K562 (cell line): Measurements from ENCODE around the gene ZSWIM6. TPM values are rescaled to one million over a fixed set of nuclear protein-coding genes. Genes with fewer than 3 reads are reported as not detected.
A peak's percentile ranks its signal among the peaks of the same experiment; 100 is the strongest.

ENCODE experiments used
- FIP1L1 ChIP-seq: fragments of 200-400 bp; formaldehyde crosslinking; IDR thresholded peaks from 2 replicates; pipeline ENCODE4 v1.6.1; 2018; ENCODE audit warnings: mild to moderate bottlenecking, low read depth, low read length; ENCODE audit not compliant: poor library complexity, severe bottlenecking
- KLF16 ChIP-seq: IDR thresholded peaks from 2 replicates; pipeline ENCODE4 v1.6.1; 2016; ENCODE audit warnings: antibody characterized with exemption
- MYC ChIP-seq, 2 experiments: fragments of 250-450 bp in 1 of 2; sonication (Bioruptor Pico) in 1 of 2; IDR thresholded peaks; 2 replicates each; pipeline versions ENCODE4 v1.5.1 to v1.6.1; 2012 to 2021; ENCODE audit warnings: low read depth in 2 of 2, borderline replicate concordance in 1 of 2, improper control_type of control experiment in 1 of 2, low read length in 1 of 2, mild to moderate bottlenecking in 1 of 2, moderate library complexity in 1 of 2
- NCOA6 ChIP-seq: fragments of 450-650 bp; IDR thresholded peaks from 2 replicates; pipeline ENCODE4 v1.6.1; 2017; ENCODE audit warnings: mild to moderate bottlenecking
- PHF21A ChIP-seq: fragments of 450-650 bp; IDR thresholded peaks from 2 replicates; pipeline ENCODE4 v1.6.1; 2017; ENCODE audit warnings: low read depth, borderline replicate concordance
- SMARCA4 ChIP-seq: fragments of 450-650 bp; IDR thresholded peaks from 2 replicates; pipeline ENCODE4 v1.6.1; 2016
- TEAD1 ChIP-seq, 2 experiments: fragments of 450-650 bp in 1 of 2; sonication (generic) in 1 of 2; formaldehyde crosslinking; IDR thresholded peaks; 2 replicates each; pipeline versions ENCODE4 v1.4.0 to v1.8.0; 2020 to 2022; ENCODE audit warnings: mild to moderate bottlenecking in 2 of 2, missing genetic modification reagents in 1 of 2
- ZMIZ1 ChIP-seq, 2 experiments: fragments of 150-350 bp in 1 of 2; IDR thresholded peaks; 2 replicates each; pipeline ENCODE4 v1.6.1; 2012 to 2016; ENCODE audit warnings: low read depth in 2 of 2, low read length in 2 of 2, mild to moderate bottlenecking in 1 of 2, moderate library complexity in 1 of 2
- ZNF12 ChIP-seq: sonication (generic); formaldehyde crosslinking; IDR thresholded peaks from 2 replicates; pipeline ENCODE4 v1.4.0; 2020; ENCODE audit warnings: mild to moderate bottlenecking, missing genetic modification reagents
- ZNF239 ChIP-seq: fragments of 250-450 bp; sonication (Bioruptor Pico); IDR thresholded peaks from 2 replicates; pipeline ENCODE4 v1.4.0; 2020; ENCODE audit warnings: mild to moderate bottlenecking
- ZNF561 ChIP-seq: fragments of 450-650 bp; formaldehyde crosslinking; conservative IDR thresholded peaks from 2 replicates; pipeline ENCODE4 v1.4.0; 2020; ENCODE audit warnings: mild to moderate bottlenecking, moderate library complexity
- polyA plus RNA-seq, 8 experiments: library from polyadenylated mRNA; depleted of rRNA in 4 of 8; stranded (reverse) in 5 of 8; unstranded in 3 of 8; fragments of >200 nt; fragmentation: Nextera tagmentation in 2 of 8; fragmentation: Illumina TruSeq in 1 of 8; extraction: Ambion mirVana in 2 of 8; extraction: Trizol in 1 of 8; gene quantifications; 2 replicates each; pipeline versions ENCODE4 v1.2.1 to v1.2.3, GENCODE V29; 2011 to 2014; ENCODE audit warnings: inconsistent platforms in 1 of 8, missing spikeins in 1 of 8
- total RNA-seq, 7 experiments: library from RNA; depleted of rRNA in 6 of 7; stranded (reverse); fragments of >200 nt in 6 of 7; fragmentation: Illumina TruSeq in 2 of 7; extraction: Trizol in 2 of 7; gene quantifications; 2 replicates each; pipeline versions ENCODE4 v1.2.1 to v1.2.3, GENCODE V29; 2011 to 2021; ENCODE audit warnings: low replicate concordance in 1 of 7
- TF ChIP-seq, protein P1 (sequence below), 2 experiments: IDR thresholded peaks; 2 replicates each; pipeline ENCODE4 v1.6.1; 2011; ENCODE audit warnings: borderline replicate concordance in 1 of 2, control low read depth in 1 of 2, low read depth in 1 of 2, low read length in 1 of 2, mild to moderate bottlenecking in 1 of 2, mixed read lengths in 1 of 2, moderate library complexity in 1 of 2; ENCODE audit not compliant: insufficient read depth in 1 of 2, insufficient read length in 1 of 2, poor library complexity in 1 of 2, severe bottlenecking in 1 of 2; ENCODE audit errors: extremely low read depth in 1 of 2
- TF ChIP-seq, protein P2 (sequence below), 3 experiments: IDR thresholded peaks in 2 of 3; conservative IDR thresholded peaks in 1 of 3; 2 replicates each; pipeline ENCODE4 v1.5.1; 2011 to 2012; ENCODE audit warnings: low read length in 3 of 3, mild to moderate bottlenecking in 3 of 3, control low read depth in 2 of 3, improper control_type of control experiment in 1 of 3, inconsistent platforms in 1 of 3, low read depth in 1 of 3, mixed read lengths in 1 of 3, moderate library complexity in 1 of 3; ENCODE audit not compliant: insufficient read depth in 2 of 3
- TF ChIP-seq, protein P3 (sequence below): fragments of 250-450 bp; sonication (Bioruptor Pico); IDR thresholded peaks from 2 replicates; pipeline ENCODE4 v1.4.0; 2020; ENCODE audit warnings: mild to moderate bottlenecking, moderate library complexity, borderline replicate concordance
- TF ChIP-seq, protein P4 (sequence below): fragments of 250-450 bp; sonication (Bioruptor Pico); IDR thresholded peaks from 2 replicates; pipeline ENCODE4 v1.4.0; 2020

The ZSWIM6 gene
- total and polyA plus RNA-seq, 9 of the 15 experiments (the other 6 are each of a cell fraction or from before 2014, with no cell fraction given): 0.81 to 3.2 (median 2.0) TPM

- TF ChIP-seq, protein P1, sequence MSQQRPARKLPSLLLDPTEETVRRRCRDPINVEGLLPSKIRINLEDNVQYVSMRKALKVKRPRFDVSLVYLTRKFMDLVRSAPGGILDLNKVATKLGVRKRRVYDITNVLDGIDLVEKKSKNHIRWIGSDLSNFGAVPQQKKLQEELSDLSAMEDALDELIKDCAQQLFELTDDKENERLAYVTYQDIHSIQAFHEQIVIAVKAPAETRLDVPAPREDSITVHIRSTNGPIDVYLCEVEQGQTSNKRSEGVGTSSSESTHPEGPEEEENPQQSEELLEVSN (IDR thresholded peaks at IDR 0.05; ENCODE audit: borderline replicate concordance in 1 of 2, extremely low read depth in 1 of 2, insufficient read depth in 1 of 2, insufficient read length in 1 of 2, low read depth in 1 of 2, low read length in 1 of 2, poor library complexity in 1 of 2, severe bottlenecking in 1 of 2): peak; percentile 12 to 65
- TF ChIP-seq, protein P2, sequence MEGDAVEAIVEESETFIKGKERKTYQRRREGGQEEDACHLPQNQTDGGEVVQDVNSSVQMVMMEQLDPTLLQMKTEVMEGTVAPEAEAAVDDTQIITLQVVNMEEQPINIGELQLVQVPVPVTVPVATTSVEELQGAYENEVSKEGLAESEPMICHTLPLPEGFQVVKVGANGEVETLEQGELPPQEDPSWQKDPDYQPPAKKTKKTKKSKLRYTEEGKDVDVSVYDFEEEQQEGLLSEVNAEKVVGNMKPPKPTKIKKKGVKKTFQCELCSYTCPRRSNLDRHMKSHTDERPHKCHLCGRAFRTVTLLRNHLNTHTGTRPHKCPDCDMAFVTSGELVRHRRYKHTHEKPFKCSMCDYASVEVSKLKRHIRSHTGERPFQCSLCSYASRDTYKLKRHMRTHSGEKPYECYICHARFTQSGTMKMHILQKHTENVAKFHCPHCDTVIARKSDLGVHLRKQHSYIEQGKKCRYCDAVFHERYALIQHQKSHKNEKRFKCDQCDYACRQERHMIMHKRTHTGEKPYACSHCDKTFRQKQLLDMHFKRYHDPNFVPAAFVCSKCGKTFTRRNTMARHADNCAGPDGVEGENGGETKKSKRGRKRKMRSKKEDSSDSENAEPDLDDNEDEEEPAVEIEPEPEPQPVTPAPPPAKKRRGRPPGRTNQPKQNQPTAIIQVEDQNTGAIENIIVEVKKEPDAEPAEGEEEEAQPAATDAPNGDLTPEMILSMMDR (IDR thresholded peaks at IDR 0.05 in 2 of 3, conservative IDR thresholded peaks at IDR 0.05 in 1 of 3; ENCODE audit: insufficient read depth in 2 of 3, low read depth in 1 of 3, low read length in 3 of 3): 0 out of 6 replicates have a peak, but pooled peaks of 1 of the 3 experiments have one; percentile 1
- TF ChIP-seq ZMIZ1 (IDR thresholded peaks at IDR 0.05; ENCODE audit: low read depth in 2 of 2, low read length in 2 of 2) (no peak), ZNF12 (CRISPR knock-in tag) (0 out of 2 replicates have a peak, but pooled peaks have one; percentile 39), PHF21A (no peak), ZNF239 (CRISPR knock-in tag) (peak; percentile 17; the same call in 1 of the 2 replicates), MYC (IDR thresholded peaks at IDR 0.05; ENCODE audit: low read depth, low read length) (peak; percentile 28), MYC (CRISPR knock-in tag; IDR thresholded peaks at IDR 0.05; ENCODE audit: borderline replicate concordance, low read depth) (no peak), NCOA6 (no peak), TEAD1 (CRISPR knock-in tag; IDR thresholded peaks at IDR 0.05) (peak; percentile 97 to 98), FIP1L1 (no peak), KLF16 (peak; percentile 70), SMARCA4 (peak; percentile 84), ZNF561 (CRISPR knock-in tag) (no peak)
- TF ChIP-seq, protein P3, sequence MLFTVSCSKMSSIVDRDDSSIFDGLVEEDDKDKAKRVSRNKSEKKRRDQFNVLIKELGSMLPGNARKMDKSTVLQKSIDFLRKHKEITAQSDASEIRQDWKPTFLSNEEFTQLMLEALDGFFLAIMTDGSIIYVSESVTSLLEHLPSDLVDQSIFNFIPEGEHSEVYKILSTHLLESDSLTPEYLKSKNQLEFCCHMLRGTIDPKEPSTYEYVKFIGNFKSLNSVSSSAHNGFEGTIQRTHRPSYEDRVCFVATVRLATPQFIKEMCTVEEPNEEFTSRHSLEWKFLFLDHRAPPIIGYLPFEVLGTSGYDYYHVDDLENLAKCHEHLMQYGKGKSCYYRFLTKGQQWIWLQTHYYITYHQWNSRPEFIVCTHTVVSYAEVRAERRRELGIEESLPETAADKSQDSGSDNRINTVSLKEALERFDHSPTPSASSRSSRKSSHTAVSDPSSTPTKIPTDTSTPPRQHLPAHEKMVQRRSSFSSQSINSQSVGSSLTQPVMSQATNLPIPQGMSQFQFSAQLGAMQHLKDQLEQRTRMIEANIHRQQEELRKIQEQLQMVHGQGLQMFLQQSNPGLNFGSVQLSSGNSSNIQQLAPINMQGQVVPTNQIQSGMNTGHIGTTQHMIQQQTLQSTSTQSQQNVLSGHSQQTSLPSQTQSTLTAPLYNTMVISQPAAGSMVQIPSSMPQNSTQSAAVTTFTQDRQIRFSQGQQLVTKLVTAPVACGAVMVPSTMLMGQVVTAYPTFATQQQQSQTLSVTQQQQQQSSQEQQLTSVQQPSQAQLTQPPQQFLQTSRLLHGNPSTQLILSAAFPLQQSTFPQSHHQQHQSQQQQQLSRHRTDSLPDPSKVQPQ (CRISPR knock-in tag): no peak
- TF ChIP-seq, protein P4, sequence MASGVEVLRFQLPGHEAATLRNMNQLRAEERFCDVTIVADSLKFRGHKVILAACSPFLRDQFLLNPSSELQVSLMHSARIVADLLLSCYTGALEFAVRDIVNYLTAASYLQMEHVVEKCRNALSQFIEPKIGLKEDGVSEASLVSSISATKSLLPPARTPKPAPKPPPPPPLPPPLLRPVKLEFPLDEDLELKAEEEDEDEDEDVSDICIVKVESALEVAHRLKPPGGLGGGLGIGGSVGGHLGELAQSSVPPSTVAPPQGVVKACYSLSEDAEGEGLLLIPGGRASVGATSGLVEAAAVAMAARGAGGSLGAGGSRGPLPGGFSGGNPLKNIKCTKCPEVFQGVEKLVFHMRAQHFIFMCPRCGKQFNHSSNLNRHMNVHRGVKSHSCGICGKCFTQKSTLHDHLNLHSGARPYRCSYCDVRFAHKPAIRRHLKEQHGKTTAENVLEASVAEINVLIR (CRISPR knock-in tag): peak; percentile 74; the same call in 1 of the 2 replicates
Measured at GRCh38 chr5:61408476-61409168, 76.6 kb downstream of the ZSWIM6 start (continued).
